NB4 (cell line): ENCODE measurements around the gene SLC16A14.

Source experiments
- DNase-seq: peaks from one replicate; pipeline ENCODE4 v3.0.0; 2010; ENCODE audit warnings: low read depth
- H3K4me3 ChIP-seq: one replicate; pipeline ENCODE4 v1.5.1; 2011; ENCODE audit warnings: mild to moderate bottlenecking, low read depth, low read length, moderate library complexity
- MYC ChIP-seq: IDR thresholded peaks from 2 replicates; pipeline ENCODE4 v1.6.1; 2011; ENCODE audit warnings: low read depth, low read length
- POLR2A ChIP-seq: IDR thresholded peaks from 2 replicates; pipeline ENCODE4 v1.6.1; 2011; ENCODE audit warnings: mild to moderate bottlenecking; ENCODE audit not compliant: insufficient read length; ENCODE audit errors: extremely low read depth
- TF ChIP-seq, protein P1 (sequence below): IDR thresholded peaks from one replicate; pipeline ENCODE4 v1.5.1; 2012; ENCODE audit warnings: low read depth, low read length
- TF ChIP-seq, protein P2 (sequence below): IDR thresholded peaks from 2 replicates; pipeline ENCODE4 v1.6.1; 2011; ENCODE audit warnings: low read depth, low read length

Gene SLC16A14

DNA sequence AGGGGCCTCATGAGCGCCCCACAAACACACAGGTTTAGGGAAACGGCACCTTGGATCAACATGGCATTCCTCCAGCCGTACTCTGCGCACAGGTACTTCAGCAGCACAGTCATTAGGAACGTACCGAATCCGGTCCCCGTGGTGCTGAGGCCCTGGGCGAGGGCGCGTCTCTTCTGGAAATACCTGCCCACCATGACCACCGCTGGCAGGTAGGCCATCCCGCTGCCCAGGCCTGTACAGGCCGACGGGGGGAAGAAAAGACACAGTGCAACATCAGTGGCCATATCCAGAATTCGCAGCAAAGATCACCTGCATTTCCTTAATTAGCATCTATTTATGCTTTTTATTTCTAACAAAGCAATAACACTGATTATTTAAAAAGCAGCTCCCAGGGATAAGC is 22.2 kb downstream of the SLC16A14 start:
- no peak for DNase-seq
- no peak for TF ChIP-seq MYC
- TF ChIP-seq, protein P1, sequence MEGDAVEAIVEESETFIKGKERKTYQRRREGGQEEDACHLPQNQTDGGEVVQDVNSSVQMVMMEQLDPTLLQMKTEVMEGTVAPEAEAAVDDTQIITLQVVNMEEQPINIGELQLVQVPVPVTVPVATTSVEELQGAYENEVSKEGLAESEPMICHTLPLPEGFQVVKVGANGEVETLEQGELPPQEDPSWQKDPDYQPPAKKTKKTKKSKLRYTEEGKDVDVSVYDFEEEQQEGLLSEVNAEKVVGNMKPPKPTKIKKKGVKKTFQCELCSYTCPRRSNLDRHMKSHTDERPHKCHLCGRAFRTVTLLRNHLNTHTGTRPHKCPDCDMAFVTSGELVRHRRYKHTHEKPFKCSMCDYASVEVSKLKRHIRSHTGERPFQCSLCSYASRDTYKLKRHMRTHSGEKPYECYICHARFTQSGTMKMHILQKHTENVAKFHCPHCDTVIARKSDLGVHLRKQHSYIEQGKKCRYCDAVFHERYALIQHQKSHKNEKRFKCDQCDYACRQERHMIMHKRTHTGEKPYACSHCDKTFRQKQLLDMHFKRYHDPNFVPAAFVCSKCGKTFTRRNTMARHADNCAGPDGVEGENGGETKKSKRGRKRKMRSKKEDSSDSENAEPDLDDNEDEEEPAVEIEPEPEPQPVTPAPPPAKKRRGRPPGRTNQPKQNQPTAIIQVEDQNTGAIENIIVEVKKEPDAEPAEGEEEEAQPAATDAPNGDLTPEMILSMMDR = no peak
- TF ChIP-seq POLR2A = no peak
- TF ChIP-seq, protein P2, sequence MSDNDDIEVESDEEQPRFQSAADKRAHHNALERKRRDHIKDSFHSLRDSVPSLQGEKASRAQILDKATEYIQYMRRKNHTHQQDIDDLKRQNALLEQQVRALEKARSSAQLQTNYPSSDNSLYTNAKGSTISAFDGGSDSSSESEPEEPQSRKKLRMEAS = no peak
- no peak overlapping the region for H3K4me3 ChIP-seq

DNA sequence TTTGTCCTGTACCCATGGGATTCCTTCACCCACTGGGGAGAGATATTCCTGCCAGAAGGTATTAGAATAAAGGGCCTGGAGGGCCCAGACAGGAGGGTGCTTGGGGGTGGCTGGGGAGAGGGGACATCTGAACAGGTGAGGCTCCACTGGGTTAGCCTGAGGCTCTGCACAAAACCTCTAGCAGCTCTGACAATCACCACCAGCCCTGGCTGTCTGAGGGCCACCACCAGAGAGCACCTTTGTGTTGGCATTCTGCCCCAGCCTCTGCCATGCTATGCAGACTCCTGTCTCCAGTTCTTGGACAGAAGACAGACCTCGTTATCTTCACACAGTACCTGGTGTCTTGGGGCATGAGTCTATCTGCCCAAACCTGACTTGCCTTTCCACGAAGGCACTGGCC is 25.3 kb downstream of the SLC16A14 start:
- TF ChIP-seq, protein P1 = no peak
- no peak for TF ChIP-seq POLR2A
- TF ChIP-seq MYC = no peak
- TF ChIP-seq, protein P2 = no peak
- no peak for DNase-seq
- no peak overlapping the region for H3K4me3 ChIP-seq

DNA sequence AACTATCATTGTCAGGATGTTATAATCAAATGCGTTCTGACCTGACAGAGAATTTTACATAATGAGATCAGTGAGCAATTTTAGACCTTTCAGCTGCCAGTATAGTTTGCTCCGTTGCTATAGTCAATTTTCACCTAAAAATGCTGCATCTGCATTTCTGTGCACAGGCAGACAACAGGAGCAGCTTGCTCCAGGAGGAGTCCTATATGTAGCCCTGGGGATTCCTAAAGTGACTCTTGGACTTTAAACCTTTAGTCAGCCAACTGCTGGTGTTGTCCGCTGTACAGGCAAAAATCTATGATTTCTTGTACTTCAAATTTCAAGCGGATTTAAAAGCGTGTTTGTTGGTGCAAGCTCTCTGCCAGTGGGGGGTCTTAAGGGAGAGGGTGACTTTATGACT is 25.7 kb downstream of the SLC16A14 start:
- no peak overlapping the region for H3K4me3 ChIP-seq
- no peak for DNase-seq
- TF ChIP-seq, protein P2 = no peak
- TF ChIP-seq, protein P1 = no peak
- no peak for TF ChIP-seq POLR2A
- no peak for TF ChIP-seq MYC

DNA sequence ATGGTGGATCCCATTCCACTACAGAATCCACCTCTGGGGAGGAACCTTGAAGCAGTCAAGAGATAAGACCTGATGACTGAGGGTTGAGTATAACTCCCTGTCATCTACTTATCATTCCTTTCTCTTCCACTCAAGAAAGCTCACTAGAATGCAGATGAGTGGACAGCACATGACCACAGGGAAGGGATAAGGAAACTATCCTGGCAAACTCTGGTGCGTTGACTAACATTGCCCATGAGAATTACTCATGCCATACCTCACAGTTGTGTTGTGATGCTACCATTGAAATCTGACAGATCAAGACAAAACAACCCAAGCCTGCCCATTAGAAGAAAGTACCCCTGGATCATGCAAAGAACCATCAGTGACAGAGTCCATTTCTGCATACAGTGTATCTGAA is 26.5 kb downstream of the SLC16A14 start:
- DNase-seq = no peak
- TF ChIP-seq MYC = no peak
- TF ChIP-seq, protein P1 = no peak
- TF ChIP-seq, protein P2 = no peak
- TF ChIP-seq POLR2A = no peak
- H3K4me3 ChIP-seq = no peak overlapping the region

DNA sequence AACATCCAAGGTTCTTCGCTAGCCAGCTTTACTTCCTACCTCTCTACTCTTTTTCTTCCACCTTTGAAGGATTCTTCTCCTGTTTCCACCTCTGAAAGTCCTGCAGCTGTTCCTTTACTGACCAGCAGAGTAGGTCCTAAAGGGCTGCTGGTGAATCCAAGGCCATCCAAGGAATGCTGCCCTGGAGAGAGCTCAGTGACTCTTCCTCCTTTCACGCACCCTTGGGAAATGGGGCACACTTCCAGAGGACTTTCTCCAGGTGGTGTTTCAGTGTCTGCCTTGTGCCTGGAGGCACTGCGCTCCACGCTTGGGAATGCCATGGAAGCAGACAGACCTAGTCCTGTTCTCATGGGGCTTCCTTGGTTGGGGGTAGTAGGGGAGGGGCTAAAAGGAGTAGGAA is 45.4 kb downstream of the SLC16A14 start:
- DNase-seq = no peak
- no peak overlapping the region for H3K4me3 ChIP-seq
- TF ChIP-seq POLR2A = no peak
- TF ChIP-seq, protein P1 = no peak
- no peak for TF ChIP-seq MYC

DNA sequence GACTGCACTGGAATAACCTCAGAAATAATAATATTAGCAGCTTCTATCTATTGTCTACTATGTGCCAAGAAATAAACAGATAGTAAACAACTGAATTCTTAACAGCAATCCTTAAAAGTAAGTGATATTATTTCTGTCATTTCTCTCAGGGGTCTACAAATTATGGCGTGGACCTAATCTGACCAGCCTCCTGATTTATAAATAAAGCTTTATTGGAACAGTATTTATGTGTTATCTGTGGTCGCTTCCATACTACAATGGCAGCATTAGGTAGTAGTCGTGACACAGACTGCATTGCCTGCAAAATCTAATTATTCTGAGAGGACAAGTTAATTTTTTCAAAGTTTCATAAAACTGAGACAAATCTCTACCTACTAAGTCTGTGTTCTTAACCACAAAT is 49.0 kb downstream of the SLC16A14 start:
- H3K4me3 ChIP-seq = no peak overlapping the region
- no peak for DNase-seq
- TF ChIP-seq, protein P1 = no peak
- TF ChIP-seq POLR2A (no peak), MYC (no peak)
- TF ChIP-seq, protein P2 = no peak
